Body of pancreas (tissue), 4 donors: Measurements from ENCODE around the gene FAM20C.

Experiments
- POLR2A ChIP-seq, 3 donors: fragments of 450-650 bp; IDR thresholded peaks; one replicate each; pipeline ENCODE4 v1.6.1; 2016; ENCODE audit warnings: antibody characterized with exemption in 3 of 3, mild to moderate bottlenecking in 2 of 3
- TF ChIP-seq, protein P1 (sequence below), 7 experiments: fragments of 450-650 bp in 4 of 7; fragments of 200-600 bp in 3 of 7; sonication (generic) in 3 of 7; IDR thresholded peaks; one replicate each; pipeline ENCODE4 v1.5.1; 2016 to 2019; ENCODE audit warnings: antibody characterized with exemption in 7 of 7

- TF ChIP-seq, protein P1, sequence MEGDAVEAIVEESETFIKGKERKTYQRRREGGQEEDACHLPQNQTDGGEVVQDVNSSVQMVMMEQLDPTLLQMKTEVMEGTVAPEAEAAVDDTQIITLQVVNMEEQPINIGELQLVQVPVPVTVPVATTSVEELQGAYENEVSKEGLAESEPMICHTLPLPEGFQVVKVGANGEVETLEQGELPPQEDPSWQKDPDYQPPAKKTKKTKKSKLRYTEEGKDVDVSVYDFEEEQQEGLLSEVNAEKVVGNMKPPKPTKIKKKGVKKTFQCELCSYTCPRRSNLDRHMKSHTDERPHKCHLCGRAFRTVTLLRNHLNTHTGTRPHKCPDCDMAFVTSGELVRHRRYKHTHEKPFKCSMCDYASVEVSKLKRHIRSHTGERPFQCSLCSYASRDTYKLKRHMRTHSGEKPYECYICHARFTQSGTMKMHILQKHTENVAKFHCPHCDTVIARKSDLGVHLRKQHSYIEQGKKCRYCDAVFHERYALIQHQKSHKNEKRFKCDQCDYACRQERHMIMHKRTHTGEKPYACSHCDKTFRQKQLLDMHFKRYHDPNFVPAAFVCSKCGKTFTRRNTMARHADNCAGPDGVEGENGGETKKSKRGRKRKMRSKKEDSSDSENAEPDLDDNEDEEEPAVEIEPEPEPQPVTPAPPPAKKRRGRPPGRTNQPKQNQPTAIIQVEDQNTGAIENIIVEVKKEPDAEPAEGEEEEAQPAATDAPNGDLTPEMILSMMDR (IDR thresholded peaks at IDR 0.05): no peak
- TF ChIP-seq POLR2A (IDR thresholded peaks at IDR 0.05): no peak
These were observed 58.6 kb downstream of the FAM20C start for GRCh38 chr7:251005-251404.
